Tibial nerve (tissue), 3 donors: Measurements from ENCODE around the gene PIERCE2.

ENCODE experiments used
- POLR2A ChIP-seq, 2 donors: fragments of 450-650 bp; IDR thresholded peaks; one replicate each; pipeline ENCODE4 v1.6.1; 2017; ENCODE audit warnings: antibody characterized with exemption in 2 of 2, mild to moderate bottlenecking in 2 of 2, moderate library complexity in 2 of 2
- TF ChIP-seq, protein P1 (sequence below), 5 experiments: fragments of 200-600 bp in 3 of 5; fragments of 450-650 bp in 2 of 5; sonication (generic) in 3 of 5; IDR thresholded peaks; one replicate each; pipeline ENCODE4 v1.5.1; 2016 to 2019; ENCODE audit warnings: antibody characterized with exemption in 5 of 5, mild to moderate bottlenecking in 3 of 5, moderate library complexity in 2 of 5

GRCh38 chr15:55403531-55403930, 4.8 kb upstream of the PIERCE2 start:
- TF ChIP-seq, protein P1, sequence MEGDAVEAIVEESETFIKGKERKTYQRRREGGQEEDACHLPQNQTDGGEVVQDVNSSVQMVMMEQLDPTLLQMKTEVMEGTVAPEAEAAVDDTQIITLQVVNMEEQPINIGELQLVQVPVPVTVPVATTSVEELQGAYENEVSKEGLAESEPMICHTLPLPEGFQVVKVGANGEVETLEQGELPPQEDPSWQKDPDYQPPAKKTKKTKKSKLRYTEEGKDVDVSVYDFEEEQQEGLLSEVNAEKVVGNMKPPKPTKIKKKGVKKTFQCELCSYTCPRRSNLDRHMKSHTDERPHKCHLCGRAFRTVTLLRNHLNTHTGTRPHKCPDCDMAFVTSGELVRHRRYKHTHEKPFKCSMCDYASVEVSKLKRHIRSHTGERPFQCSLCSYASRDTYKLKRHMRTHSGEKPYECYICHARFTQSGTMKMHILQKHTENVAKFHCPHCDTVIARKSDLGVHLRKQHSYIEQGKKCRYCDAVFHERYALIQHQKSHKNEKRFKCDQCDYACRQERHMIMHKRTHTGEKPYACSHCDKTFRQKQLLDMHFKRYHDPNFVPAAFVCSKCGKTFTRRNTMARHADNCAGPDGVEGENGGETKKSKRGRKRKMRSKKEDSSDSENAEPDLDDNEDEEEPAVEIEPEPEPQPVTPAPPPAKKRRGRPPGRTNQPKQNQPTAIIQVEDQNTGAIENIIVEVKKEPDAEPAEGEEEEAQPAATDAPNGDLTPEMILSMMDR (IDR thresholded peaks at IDR 0.05): no peak
- no peak for TF ChIP-seq POLR2A (IDR thresholded peaks at IDR 0.05)
